ENCODE measurements around the gene SSBP3. TPM values are rescaled to one million over a fixed set of nuclear protein-coding genes. Genes with fewer than 3 reads are reported as not detected.

Gene SSBP3
- total RNA-seq, 1 donor from 2014 or later, result 161 TPM

- no peaks in the 10 kb centered on the region for H3K9me3 Mint-ChIP-seq (ENCODE audit: low read depth)
- peaks cover 19% of the 10 kb centered on the region for H3K36me3 Mint-ChIP-seq (ENCODE audit: insufficient read depth)
- H3K27me3 Mint-ChIP-seq, result no peaks in the 10 kb centered on the region
- TF ChIP-seq, protein P1, sequence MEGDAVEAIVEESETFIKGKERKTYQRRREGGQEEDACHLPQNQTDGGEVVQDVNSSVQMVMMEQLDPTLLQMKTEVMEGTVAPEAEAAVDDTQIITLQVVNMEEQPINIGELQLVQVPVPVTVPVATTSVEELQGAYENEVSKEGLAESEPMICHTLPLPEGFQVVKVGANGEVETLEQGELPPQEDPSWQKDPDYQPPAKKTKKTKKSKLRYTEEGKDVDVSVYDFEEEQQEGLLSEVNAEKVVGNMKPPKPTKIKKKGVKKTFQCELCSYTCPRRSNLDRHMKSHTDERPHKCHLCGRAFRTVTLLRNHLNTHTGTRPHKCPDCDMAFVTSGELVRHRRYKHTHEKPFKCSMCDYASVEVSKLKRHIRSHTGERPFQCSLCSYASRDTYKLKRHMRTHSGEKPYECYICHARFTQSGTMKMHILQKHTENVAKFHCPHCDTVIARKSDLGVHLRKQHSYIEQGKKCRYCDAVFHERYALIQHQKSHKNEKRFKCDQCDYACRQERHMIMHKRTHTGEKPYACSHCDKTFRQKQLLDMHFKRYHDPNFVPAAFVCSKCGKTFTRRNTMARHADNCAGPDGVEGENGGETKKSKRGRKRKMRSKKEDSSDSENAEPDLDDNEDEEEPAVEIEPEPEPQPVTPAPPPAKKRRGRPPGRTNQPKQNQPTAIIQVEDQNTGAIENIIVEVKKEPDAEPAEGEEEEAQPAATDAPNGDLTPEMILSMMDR (IDR thresholded peaks at IDR 0.05; ENCODE audit: unreplicated experiment), result no peak
- peaks cover 12% of the 10 kb centered on the region for H3K4me1 Mint-ChIP-seq (ENCODE audit: low read depth)
- DNase-seq (ENCODE audit: low spot score, unreplicated experiment), result no peak
- no peak overlapping the region for H3K4me3 Mint-ChIP-seq (ENCODE audit: low read depth)
- no peak overlapping the region for H3K27ac Mint-ChIP-seq
Observed at GRCh38 chr1:54204199-54204598, 202.0 kb downstream of the SSBP3 start.

- H3K4me1 Mint-ChIP-seq (ENCODE audit: low read depth), result peaks cover 12% of the 10 kb centered on the region
- TF ChIP-seq, protein P1 (IDR thresholded peaks at IDR 0.05; ENCODE audit: unreplicated experiment), result no peak
- no peaks in the 10 kb centered on the region for H3K9me3 Mint-ChIP-seq (ENCODE audit: low read depth)
- peak overlapping the region; percentile 94 for H3K27ac Mint-ChIP-seq
- H3K4me3 Mint-ChIP-seq (ENCODE audit: low read depth), result peak overlapping the region; percentile 90
- H3K27me3 Mint-ChIP-seq, result no peaks in the 10 kb centered on the region
- DNase-seq (ENCODE audit: low spot score, unreplicated experiment), result no peak
- H3K36me3 Mint-ChIP-seq (ENCODE audit: insufficient read depth), result peaks cover 8% of the 10 kb centered on the region
Observed at GRCh38 chr1:54200519-54200997, 205.6 kb downstream of the SSBP3 start.

GRCh38 chr1:54199765-54200518 lies 206.3 kb downstream of the SSBP3 start, which contains the start of the genes CYB5RL and MRPL37:
Gene CYB5RL (minus strand): TSS chr1:54200030. CDS start chr1:54195616, 4,414 bp downstream.
Gene MRPL37 (plus strand): TSS chr1:54200167. CDS start chr1:54200244, 77 bp downstream.
- TF ChIP-seq, protein P1 (IDR thresholded peaks at IDR 0.05; ENCODE audit: unreplicated experiment), result no peak
- peaks cover 12% of the 10 kb centered on the region for H3K4me1 Mint-ChIP-seq (ENCODE audit: low read depth)
- H3K27ac Mint-ChIP-seq, result peak within 1 kb of the TSS; percentile 94
- H3K36me3 Mint-ChIP-seq (ENCODE audit: insufficient read depth), result peaks cover 2% of the 10 kb centered on the region
- no peaks in the 10 kb centered on the region for H3K27me3 Mint-ChIP-seq
- no peaks in the 10 kb centered on the region for H3K9me3 Mint-ChIP-seq (ENCODE audit: low read depth)
- DNase-seq (ENCODE audit: low spot score, unreplicated experiment), result peak; percentile 90
- H3K4me3 Mint-ChIP-seq (ENCODE audit: low read depth), result peak within 1 kb of the TSS; percentile 90

DNA sequence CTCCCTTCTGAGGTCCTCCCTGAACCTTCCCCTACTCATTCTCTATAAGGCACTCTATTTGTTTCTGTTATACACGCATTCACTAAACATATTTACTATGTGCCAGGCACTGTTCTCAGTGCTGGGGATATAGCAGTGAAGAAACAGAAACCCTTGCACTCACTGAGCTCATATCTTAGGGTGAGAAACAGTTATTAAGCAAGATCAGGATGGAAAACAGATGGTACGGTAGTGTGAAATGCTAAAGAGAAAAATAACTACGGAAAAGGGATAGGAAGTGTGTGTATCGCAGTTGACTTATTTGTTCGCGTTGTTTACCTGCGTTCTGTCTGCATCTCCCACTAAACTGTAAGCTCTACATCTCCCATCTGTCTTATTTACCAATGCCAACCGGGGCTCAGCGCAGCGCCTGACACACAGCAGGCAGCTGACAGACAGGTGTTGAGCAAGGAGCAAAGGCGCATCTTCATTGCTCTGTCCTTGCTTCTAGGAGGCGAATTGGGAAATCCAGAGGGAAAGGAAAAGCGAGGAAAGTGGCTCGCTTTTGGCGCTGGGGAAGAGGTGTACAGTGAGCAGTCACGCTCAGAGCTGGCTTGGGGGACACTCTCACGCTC lies 206.9 kb downstream of the SSBP3 start:
- no peaks in the 10 kb centered on the region for H3K27me3 Mint-ChIP-seq
- no peaks in the 10 kb centered on the region for H3K36me3 Mint-ChIP-seq (ENCODE audit: insufficient read depth)
- no peaks in the 10 kb centered on the region for H3K9me3 Mint-ChIP-seq (ENCODE audit: low read depth)
- peak overlapping the region; percentile 90 for H3K4me3 Mint-ChIP-seq (ENCODE audit: low read depth)
- no peak for DNase-seq (ENCODE audit: low spot score, unreplicated experiment)
- H3K27ac Mint-ChIP-seq, result peak overlapping the region; percentile 94
- TF ChIP-seq, protein P1 (IDR thresholded peaks at IDR 0.05; ENCODE audit: unreplicated experiment), result no peak
- peaks cover 12% of the 10 kb centered on the region for H3K4me1 Mint-ChIP-seq (ENCODE audit: low read depth)

GRCh38 chr1:54193453-54193852 lies 212.7 kb downstream of the SSBP3 start:
- H3K27me3 Mint-ChIP-seq, result no peaks in the 10 kb centered on the region
- H3K4me3 Mint-ChIP-seq (ENCODE audit: low read depth), result no peak overlapping the region
- H3K36me3 Mint-ChIP-seq (ENCODE audit: insufficient read depth), result no peaks in the 10 kb centered on the region
- H3K27ac Mint-ChIP-seq, result no peak overlapping the region
- H3K4me1 Mint-ChIP-seq (ENCODE audit: low read depth), result no peaks in the 10 kb centered on the region
- TF ChIP-seq, protein P1 (IDR thresholded peaks at IDR 0.05; ENCODE audit: unreplicated experiment), result no peak
- DNase-seq (ENCODE audit: low spot score, unreplicated experiment), result no peak
- no peaks in the 10 kb centered on the region for H3K9me3 Mint-ChIP-seq (ENCODE audit: low read depth)
